GM18867 (cell line): ENCODE measurements around the gene NLRP1.

Experiments
- ATAC-seq: cut with Tn5 transposase; IDR thresholded peaks from one replicate; pipeline ENCODE4 v1.9.1; 2021; ENCODE audit warnings: mild to moderate bottlenecking, moderate library complexity; ENCODE audit not compliant: unreplicated experiment

The NLRP1 gene

DNA sequence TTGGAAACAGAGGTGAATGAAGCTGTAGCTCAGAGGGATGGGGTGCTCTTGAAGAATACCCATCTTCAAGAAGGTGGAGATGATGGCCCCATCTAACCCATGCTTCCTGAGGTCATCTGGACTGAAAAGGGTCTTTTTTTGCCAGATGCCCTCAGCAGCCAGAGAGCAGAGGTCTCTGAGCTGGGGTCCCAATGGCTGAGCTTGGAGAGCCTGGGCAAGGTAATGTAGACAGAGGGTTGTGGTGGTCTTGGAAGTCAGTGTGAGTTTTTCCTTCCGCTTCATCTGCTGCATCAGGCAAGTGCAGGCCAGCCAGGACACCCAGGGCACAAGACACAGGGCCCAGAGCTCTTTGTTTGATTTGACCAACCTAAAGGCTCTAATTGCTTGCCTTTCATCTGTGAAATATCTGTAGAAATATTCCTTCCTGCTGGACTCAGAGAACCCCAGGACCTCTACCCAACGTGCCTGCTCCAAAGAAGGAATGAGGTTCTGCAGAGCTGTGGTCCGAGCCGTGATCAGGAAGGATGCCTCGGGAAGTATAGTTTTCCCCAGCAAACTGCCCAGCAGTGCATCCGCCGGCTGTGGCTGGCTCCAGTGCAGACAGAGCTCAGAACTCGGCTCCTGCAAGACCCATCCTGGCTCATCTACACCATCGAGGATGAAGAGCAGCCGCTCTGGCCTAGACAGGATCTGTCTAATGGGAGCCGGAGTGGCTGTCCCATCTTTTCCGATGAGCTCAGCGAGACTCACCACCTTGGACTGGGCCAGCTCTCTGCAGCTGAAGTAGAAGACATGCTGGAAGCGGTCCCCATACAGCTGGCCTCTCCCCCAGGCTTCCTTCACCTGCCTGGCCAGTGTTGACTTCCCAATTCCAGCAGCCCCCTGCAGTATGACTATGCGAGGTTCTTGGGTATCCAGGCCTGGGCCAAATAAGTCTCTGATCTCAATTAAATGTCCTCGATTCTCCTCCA is 25.2 kb downstream of the NLRP1 start:
- no peak for ATAC-seq

DNA sequence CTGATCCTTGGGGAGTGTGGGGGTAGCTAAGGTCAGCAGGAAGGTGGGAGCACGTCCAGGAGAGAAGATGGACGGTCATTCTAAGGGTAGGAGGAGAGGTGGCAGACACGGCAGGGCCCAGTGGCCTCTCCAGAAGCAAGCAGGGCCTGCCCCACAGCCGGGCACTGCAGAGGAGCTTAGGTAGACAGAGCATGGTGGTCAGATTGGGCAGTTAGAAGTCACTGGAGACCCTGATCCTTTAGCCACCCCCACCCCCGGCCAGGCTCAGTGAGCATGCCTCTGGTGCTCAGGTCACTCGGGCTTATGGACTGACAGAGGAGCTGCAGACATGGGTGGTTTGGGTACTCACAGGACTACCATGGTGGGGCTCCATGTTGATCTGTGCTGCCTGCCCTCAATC is 26.3 kb downstream of the NLRP1 start:
- no peak for ATAC-seq

DNA sequence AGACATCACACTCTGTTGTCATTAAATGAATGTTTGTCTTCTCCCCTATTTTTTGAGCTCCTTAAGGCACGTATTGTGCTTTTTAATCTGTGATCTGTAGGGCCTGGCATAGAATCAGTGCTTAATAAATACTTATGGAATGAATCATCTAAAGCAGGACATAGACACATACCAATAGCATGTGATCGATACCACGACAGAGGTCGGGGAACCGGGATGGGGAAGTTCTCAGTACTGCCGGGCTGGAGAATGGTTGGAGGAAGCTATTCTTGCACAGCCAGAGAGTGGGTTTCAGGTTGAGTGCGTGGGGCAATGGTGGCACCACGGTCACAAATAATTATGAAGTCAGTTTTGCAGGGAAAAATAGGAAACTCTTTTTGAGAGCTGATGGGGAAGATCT is 26.8 kb downstream of the NLRP1 start:
- no peak for ATAC-seq

DNA sequence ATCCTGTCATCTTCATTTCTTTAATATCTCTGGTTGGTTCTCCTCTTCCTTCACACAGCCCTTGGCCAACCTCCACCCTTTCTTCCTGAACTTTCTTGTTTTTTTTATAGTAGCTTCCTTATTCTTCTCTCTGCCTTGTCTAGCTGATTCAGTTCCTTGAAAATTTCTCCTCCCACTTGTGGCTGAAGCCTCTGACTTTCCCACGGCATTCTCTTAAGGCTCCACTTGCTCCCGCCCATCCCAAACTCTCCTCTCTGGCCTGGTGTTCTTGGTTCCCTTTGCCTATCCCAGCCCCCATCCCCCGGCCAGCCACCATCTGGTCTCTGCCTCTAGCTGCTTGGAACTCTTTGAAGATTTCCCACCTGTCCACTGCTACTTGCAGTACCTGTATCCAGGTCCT is 29.1 kb downstream of the NLRP1 start:
- ATAC-seq, result no peak

DNA sequence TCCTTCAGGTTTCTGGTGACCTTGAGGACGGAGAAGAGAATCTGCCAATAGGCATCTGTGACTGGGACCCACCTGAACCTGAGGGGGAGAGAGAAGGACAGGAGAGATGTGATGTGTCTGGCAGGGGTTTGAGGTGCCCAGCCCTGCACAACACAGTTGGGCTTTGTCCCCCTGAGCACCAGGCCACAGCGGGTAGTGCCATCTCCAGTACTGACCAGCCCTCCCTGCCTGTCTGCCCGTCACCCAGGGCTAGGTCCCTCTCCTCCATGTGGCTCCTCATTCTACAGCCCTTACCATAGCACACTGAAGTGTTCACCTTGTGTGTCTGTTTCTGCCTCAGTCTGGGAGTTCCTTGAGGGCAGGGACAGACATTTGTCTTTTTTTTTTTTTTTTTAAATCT is 30.8 kb downstream of the NLRP1 start:
- ATAC-seq, result no peak

DNA sequence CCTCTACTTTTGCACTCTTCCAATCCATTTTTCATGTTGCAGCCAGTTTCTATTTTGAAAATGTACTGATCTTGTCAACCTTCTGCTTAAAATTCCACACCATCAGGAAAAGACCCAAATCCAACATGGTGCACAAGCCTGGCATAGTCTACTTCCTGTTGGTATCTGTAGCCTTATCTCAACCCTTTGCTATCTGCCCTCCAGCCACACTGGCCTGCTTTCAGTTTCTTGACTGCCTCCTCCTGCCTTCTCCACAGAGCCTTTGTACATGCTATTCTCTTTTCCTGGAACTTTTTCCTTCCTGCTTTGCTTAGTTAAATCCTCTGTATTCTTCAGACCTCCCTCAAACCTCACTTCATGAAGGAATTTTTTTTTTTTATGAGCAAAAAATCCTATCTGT is 31.5 kb downstream of the NLRP1 start:
- ATAC-seq, result no peak

DNA sequence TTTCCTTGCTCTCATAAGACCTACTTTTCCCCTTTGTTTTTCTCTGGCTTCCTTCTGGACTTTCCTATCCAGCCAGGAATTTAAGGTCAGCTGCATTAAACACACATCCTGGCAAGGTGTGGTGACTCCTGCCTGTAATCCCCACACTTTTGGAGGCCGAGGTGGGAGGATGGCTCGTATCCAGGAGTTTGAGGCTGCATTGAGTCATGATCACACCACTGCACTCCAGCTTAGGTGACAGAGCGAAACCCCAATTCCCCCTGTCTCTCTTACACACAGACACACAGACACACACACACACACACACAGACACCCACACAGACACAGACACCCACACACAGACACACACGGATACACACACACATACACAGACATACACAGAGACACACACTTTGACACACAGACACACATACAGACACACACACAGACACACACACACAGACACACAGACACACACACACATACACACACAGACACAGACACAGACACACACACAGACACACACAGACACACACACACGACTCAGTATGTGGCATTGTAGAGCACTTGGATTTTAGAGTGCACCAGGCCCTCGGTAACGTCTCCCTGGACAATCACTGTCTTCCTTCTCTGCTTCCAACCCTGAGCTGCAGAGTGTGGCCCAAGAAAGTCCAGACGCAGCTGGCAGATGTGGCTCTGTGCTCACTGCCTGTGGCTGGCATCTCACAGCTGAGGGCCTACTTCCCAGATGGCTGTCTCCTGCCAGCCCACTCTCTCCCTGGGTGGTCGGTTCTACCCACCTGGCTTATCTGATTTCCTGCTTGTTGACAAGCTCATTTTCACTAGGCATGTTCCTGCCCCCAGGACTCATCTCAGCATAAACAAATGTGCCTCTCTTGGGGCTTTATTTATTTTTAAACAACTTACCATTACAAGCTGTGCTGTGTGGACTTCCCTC is 39.0 kb downstream of the NLRP1 start:
- no peak for ATAC-seq

DNA sequence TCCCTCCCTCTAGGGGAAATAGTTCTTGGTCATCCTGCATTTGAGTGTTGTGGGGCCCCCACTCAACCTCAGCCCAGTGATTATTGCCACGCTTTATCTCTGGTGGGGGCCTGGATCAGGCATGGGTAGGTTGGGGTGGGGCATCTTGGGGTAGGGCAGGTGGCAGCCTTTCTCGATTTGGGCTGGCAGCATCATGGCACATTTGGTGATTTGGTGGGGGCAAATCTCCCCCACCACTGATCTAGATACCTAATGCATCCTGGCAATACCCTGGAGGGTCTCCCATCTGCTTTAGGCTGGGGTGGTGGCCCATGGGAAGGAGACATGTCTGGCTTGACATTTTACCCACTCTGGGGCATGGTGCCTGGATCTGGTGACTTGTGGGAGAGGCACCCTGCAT is 40.2 kb downstream of the NLRP1 start:
- no peak for ATAC-seq

DNA sequence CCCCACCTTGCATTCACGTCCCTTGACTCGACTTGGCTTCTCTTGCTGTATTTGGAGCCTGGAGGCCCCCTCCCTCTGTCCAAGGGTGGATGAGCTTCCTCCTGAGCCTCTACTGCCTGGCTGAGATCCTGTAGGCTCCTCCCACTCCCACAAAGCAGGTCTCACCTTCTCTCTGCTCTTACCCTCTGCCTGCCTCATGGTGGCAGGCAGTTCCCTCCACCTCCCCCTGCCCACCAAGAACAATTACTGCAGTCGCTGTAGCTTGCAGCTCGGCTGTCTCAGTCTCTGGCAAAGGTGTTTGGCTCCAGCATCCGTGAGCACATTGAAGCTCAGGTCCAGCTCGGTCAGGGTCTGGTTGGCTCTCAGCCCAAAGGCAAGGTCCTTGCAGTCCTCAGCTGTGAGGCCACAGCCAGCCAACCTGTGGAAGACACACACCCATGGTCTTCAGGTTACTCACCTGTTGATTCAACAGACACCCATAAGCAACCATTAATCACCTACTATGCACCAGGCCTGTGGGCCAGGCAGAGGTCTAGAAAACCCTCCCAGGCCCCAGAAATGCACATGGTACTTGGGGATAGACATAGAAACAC is 42.6 kb downstream of the NLRP1 start:
- ATAC-seq, result no peak

DNA sequence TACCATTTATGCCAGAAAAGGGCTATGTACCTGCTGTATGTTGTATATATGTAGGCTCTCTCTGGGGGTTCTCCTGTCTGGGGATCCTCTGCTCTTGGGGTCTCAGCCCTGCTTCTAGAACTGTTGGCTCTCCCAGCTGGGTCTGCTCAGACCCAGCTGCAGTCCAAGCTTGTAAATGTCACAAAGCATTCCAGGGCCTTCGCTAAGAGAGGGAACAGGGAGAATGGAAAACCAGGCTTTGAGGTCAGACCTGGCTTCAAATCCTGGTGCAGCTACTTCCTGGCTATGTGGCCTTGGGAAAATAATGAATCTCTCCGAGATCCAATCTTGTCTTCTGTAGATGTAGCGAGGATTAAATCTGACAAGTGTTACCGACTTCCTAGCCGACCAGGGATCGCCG is 44.0 kb downstream of the NLRP1 start:
- ATAC-seq, result no peak

DNA sequence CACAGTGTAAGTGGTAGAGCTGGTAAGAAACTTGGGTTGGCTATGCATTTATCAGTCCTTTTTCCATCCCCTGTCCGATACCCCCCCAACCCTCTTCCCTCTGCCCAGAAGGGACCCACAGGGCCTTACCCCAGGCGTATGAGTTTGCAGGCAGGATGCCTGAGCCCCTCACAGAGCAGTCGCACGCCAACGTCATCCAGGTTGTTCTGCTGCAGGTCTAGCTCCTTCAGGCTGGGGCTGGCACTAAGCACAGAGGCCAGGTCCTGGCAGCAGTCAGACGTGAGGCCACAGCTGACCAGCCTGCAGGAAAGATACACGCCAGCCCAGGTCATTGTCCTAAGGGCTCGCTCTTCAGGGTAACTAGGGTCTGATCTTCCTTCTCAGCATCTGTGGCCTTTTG is 45.0 kb downstream of the NLRP1 start:
- ATAC-seq, result no peak

DNA sequence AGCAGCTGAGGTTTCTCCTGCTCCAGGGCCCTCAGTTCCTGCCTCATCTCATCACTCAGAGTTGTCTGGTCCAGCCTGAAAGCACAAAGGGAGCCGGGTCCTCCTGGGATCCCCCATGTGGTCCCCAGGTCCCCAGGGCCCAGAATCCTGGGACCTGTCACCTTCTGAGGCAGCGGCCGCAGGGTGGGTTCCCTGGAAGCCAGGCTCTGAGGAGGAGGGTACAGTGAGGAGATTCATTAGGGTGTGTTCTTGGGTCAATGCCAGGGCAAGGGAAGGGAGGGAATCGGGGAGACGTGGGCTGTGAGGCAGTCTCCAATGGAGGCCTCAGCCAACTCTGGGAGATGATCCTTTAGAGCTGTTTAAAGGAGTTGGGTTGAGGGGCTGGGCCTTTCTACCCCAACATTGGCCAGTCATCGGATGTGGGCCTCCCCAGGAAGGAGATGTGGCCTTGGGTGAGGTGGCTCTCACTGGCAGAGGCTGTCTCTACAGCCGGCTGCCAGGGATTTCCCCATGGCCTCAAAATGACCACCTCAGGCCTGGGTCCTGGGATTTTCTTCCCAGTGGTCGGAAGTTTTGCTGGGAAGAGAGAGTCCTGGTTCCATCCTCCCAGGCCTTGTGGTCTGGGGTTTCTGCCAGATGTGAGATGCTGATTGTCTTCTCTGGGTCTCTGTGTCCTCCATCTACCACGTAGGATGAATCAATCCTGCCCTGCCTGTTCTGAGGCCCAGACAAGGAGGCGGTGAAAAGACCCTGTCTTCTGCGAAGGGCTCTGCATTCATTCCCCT is 47.3 kb downstream of the NLRP1 start:
- ATAC-seq, result no peak

DNA sequence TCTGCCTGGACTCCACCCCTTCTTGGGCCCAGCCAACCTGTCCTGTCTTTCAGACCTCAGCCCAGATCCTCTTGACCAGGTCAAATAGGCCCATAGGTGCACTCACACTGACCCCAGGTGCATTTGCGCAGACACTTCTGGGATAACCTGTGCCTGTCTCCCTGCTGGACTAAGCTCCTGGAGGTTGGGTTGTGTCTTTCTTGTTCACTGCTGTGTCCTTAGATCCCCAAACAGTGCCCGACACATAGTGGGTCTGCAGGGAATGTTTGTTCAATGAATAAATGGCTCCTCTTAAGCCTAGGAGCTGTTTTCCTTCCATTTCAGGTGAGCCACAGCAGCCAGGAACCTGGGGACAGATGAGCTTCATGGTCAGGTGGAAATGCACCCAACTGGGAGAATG is 48.9 kb downstream of the NLRP1 start:
- no peak for ATAC-seq

DNA sequence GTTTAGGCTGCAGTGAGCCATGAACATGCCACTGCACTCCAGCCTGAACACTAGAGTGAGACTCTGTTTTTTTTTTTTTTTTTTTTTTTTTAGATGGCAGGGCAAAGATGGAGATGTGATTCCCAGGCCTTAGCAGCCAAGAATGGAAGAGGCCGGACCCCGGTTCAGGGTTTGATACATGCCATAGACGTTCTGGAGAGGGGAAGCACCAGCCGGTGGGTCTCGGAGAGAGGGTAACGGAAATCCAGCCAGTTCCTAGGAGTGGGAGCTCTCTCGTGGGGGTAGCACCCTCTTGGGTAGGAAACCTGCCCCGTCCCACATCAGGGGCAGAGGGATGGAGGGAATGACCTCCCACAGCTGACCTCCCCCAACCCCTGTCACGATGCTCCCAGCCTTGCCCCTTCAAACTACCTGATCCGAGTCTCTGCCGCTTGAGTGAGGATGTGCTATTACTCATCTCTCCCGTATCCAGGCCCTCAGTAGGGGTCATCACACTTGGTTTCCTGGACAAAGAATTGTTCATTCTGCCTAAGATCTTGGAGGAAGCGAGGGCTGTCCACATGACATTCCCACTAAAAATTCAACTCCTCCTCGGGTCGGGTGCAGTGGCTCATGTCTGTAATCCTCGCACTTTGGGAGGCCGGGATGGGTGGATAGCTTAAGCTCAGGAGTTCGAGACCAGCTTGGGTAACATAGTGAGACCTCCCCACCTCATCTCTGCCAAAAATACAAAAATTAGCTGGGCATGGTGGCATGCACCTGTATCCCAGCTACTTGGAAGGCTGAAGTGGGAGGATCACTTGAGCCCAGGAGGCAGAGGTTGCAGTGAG is 50.6 kb downstream of the NLRP1 start:
- ATAC-seq, result no peak

DNA sequence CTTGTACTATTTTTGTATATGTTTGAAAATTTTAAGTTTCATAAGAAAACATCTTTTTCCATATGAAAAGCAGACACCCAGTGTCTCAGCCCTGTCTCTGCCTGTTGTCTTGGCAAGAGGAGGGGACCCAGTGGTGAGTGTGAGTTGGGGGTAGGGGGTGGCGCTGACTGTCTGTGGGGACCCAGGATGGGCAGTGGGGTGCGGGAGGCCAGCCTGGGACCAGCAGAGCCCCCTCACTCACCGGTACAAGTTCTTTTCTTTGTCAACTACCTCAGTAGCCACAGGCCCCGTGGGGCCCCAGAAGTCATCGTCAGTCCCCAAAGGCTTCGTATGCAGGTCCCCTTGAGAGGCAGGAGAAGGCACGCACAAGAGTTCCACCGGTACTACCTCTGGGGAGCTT is 51.7 kb downstream of the NLRP1 start:
- no peak for ATAC-seq

DNA sequence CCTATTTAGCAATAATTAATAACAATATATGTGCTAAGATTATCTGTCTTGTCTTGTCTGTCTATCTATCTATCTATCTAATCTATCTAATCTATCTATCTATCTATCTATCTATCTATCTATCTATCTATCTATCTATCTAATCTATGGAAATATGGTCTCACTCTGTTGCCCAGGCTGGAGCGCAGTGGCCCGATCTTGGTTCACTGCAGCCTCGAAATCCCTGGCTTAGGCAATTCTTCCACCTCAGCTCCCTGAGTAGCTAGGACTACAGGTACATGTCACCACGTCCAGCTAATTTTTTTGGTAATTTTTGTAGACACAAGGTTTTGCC is 53.3 kb downstream of the NLRP1 start:
- no peak for ATAC-seq

DNA sequence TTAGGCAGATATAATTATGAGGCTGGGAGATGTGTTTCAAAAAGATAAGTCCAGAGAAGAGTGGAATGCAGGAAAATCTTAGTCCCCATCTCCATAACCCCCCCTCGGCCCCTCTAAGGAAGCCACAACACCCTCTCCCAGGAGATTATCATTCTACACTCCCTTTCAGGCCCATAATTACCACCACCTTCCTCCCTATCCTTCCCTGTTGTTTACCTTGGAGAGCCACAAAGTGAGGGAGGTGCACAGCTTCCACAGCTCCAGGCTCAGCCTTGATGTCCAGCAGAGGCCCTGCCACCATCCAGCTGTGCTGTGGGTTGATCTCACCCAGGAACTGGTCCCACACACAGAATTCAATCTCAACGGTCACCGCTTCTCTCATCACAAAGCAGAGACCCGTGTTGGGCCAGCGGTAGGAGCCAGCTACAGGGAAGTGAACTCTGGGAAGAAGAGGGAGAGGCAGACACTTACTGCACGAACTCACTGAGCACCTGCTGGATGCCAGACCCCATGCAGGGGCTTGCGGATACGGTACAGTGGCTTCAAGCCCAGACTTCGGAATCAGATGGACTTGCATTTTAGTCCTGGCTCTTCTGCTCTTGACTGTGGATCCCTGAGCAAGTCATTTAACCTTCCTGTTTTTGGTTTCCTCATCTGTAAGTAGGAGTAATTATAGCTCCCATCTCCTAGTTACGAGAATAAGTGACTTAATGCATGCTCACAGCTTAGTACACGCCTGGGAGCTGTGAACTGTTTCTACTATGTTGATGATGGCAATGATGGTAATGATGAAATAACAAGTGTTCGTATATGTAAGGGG is 53.8 kb downstream of the NLRP1 start:
- no peak for ATAC-seq

DNA sequence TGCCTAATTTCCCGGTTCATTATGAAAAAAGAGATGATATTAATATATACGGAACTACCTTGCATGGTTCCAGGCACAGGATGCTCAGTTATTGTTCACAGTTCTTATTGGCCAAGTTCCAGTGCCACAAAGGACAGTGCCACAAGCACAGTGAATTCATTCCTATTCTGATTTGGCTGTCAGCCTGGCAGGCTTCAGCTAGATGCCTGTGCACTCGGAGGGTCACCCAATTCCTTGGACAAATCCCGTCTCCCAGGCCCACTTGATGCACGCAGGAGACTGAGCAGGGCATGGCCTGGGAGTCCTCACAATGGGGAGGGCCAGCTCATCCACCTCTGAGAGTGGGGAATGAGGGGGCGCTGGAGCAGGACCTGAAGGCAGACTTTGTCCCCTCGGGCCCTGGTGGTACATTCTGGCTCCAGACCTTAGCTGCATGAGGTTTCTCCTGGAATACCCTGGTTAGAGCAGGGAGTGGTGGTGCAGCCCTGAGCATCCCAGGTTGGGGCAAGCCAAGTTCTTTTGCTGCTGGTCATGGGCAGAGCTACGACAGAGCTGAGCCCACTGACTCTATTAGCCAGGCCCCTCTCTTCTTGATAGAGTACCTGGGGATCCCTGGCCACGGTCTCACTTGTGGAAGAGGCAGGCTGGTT is 56.6 kb downstream of the NLRP1 start:
- no peak for ATAC-seq
